AML-193 (cell line): ENCODE data around the gene CYP26B1.

ENCODE experiments used
- DNase-seq, 2 experiments: peaks; one replicate each; lab custom pipeline; 2025; lab: John Stamatoyannopoulos, UW

Gene CYP26B1

GRCh38 chr2:72129681-72130340, 17.9 kb downstream of the CYP26B1 start:
- no peak for DNase-seq

DNA sequence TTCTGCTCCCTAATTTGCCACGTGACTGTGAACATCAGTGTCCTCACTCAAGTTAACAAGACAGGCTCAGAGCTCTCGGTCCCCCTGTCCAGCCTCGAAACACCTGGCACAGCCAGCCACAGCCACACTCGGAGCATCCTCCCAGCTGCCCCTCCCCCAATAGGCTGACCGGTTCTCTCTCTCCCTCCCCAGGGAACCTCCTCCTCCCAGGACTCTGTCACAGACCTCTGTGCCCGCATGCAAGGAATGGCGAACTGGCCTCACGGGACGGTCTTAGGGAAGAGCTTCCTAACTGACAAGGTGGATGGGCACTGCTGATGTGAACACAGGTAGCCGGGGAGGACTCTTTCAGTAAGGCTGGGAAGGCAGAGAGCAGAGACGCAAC, 18.8 kb downstream of the CYP26B1 start:
- no peak for DNase-seq

- DNase-seq: no peak
Measured at GRCh38 chr2:72128059-72128842, 19.4 kb downstream of the CYP26B1 start.

DNA sequence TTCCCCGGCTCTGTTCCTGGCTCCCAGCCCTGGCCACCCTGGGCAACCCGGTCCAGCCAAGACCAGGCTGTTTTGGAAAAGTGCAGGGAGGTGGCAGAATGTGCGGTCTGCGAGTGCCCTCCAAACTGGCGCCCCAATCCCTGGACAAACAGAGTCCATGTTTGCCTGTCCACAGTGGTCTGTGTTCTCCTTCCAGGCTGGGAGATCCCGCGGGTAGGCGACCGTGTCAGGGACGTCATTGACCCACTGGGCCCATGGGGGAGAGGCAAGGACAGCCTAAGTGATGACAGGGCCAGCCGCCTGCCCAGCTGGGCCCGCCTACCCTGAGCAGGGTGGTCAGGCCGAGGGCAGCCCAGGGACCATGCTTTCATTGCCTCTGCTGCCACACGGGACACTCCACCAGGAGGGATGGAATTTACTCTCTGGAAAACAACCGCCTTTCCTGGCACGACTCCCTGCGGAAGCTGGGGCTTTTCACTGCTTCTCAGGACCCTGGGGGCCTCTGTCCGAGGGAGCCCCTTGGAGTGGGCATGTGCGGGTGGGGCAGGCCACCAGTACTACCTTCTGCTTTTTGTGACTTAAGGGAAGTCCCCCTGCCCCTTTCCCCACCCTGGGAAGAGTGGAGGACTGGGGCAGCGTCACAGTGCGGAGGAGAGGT, 20.1 kb downstream of the CYP26B1 start:
- DNase-seq: no peak

- no peak for DNase-seq
Measured at GRCh38 chr2:72126186-72127100, 21.2 kb downstream of the CYP26B1 start.

DNA sequence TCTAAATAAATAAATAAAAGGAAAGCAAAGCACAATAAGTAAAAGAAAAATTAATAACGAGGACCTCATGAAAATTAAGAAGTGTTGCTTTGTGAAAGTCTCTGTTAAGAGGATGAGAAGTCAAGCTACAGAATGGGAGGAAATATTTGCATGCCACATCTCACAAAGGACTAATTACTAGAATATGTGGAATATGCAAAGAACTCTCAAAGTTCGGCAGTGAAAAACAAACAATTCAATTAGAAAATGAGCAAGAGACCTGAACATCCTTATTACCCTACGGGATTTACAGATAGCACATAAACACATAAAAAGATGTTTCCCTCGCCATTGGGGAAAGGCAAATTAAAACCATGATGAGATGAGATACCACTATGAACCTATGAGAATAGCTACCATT, 23.3 kb downstream of the CYP26B1 start:
- no peak for DNase-seq

DNA sequence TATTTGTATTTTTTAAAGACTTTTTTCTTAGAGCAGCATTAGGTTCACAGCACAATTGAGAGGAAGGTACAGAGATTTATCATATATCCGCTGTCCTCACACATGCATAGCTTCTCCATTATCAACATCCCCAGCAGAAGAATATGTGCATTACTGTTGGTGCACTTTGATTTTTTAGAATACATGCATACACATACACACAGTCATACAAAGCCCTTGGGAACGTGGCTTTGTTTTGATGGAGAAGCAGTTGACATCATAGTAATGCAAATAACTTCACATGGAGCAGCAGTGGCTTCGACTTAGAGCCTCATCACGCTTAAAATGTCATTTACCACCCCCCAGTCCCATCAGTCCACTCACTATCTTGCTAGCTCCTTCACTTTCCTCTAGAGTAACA, 26.5 kb downstream of the CYP26B1 start:
- DNase-seq: no peak

GRCh38 chr2:72118951-72119350, 28.7 kb downstream of the CYP26B1 start:
- no peak for DNase-seq

DNA sequence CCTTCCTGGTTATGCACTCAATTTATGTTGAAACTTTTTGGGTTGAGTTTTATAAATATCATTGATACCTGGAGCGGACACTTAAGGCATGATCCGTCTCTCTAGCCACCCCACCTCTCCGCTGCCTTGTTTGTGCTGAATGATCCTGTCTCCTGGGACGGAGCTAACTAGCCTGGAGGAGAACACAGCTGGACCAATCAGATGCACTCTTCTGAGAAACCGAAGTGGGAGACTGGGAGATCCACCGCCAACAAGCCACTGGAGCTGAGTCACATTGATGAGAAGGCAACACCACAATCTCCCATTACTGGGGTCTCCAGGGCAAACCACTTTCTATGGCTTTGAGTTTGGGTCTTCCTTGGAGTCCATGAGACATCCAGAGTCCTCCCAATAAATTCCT, 29.3 kb downstream of the CYP26B1 start:
- DNase-seq: no peak

- no peak for DNase-seq
Measured at GRCh38 chr2:72117718-72118117, 29.9 kb downstream of the CYP26B1 start.

DNA sequence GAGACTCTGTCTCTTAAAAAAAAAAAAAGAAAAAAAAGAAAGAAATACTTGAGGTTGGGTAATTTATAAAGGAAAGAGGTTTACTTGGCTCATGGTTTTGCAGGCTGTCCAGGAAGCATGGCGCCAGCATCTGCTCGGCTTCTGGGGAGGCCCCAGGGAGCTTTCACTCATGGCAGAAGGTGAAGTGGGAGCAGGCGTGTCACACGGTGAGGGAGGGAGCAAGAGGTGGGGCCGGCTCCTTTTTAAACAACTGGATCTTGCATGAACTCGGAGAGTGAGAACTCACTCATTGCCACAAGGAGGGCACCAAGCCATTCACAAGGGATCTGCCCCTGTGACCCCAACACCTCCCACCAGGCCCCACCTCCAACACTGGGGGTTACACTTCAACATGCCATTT, 30.6 kb downstream of the CYP26B1 start:
- no peak for DNase-seq

DNA sequence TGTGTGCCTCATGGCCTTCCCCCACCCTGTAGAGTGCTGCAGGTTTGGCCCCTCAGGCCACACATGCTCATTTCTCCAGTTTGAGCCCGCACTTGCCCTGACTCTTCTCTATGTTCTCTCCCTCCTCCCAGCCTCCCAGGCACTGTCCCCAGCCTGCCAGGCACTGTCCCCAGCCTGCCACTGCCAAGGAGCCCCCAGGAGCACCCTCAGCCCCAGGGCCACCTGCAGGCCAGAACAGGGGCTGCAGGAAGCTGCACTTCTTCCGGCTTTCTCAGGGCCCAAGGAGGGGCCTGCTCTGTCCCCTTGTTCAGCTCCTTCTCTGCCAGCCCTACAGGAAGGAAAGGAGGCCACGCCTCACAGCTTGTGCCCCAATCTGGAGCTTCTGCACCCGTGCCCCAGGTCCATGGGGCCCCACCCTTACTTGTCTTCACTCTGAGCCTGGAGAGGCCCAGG, 31.6 kb downstream of the CYP26B1 start:
- DNase-seq: no peak

DNA sequence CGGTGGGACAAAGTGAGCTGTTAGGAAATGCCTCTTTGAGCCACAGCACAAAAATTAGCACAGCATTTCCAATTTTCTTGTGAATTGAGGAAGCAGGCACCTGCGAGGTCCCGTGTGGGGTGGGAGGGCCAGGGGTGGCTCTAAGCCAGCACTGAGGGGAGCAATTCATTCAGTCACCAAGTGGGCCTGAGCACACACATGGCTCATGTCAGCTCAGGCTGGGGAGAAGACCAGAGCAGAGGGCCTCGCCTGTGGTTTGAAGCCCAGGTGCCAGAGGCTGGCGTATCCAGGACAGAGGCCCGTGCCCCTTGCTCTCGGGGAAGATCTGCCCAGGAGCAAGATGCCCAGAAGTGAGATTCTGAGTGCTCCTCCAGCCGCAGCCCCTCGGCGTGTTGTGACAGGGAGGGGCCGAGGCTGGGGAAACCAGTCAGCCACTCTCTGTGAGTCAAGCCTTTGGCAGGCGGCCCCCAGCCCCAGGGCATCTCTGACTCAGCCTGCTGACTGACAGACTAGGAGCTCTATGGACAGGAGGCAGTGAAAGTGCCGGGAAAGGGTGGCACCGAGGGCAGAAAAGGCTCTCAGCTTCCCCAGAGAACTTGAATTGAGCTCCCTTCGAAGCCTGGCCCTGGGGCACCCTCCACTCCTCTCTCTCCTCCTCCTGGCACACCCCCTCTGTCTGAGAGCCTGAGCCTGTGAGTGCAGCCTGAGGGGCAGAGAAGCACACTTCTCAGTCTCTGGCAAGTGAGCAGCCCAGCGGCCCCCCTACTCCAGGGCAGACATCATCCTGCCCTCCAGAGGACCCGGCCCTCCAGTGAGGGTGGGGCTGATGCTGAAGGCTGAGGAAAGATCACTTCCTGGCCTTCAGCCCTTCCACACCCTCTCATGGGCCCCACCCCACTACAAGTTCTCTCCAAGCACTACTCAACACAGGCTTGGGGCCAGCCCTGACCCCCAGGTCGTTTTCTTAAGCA, 32.3 kb downstream of the CYP26B1 start:
- no peak for DNase-seq

- DNase-seq: no peak
Measured at GRCh38 chr2:72114693-72115051, 33.0 kb downstream of the CYP26B1 start.

- DNase-seq: no peak
Measured at GRCh38 chr2:72113847-72114692, 33.6 kb downstream of the CYP26B1 start.

GRCh38 chr2:72112981-72113846, 34.4 kb downstream of the CYP26B1 start:
- DNase-seq: no peak

GRCh38 chr2:72112401-72112800, 35.3 kb downstream of the CYP26B1 start:
- no peak for DNase-seq

DNA sequence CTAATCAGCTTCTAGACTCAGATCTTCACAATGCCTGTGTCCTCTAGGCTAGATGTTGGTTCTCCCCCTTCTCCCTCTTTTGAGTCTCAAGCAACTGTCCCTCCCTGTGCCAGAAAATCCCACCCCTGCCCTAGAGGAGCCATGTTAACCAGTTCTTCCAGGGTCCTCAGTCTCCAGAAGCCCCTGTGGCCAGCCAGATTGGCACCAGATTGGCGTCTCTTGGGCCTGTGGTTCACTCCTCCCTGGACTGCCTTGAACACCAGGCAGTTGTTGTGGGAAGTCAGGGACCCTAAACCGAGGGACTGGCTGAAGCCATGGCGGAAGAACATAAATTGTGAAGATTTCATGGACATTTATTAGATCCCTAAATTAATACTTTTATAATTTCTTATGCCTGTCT, 36.6 kb downstream of the CYP26B1 start:
- no peak for DNase-seq

DNA sequence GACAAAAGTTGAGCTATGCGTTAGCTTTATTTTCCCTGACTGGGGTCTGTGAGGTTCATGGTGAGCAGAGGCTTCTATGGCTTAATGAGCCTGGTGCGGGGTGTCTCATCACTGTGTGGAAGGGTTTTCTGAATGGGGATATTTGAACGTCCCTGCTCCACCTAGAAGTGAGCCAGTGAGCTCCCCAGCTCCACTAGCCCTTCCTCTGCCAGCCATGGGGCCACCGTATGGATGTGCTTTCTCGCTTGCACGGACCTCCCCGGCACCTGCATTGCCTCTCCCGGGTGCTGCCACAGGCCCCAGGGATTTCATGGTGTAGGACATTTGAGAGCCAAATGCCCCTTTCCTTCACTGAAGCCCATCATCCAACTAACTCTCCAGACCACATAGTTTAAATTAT, 37.8 kb downstream of the CYP26B1 start:
- DNase-seq: no peak
